Endothelial cell of hepatic sinusoid (primary cell): ENCODE results near the gene PGA5.

Source experiments
- in situ Hi-C: cut with HindIII; loops from 2 replicates; pipeline ENCODE4 v1.10.0; 2017; ENCODE audit warnings: low sequenced_read_pairs

Gene PGA5

DNA sequence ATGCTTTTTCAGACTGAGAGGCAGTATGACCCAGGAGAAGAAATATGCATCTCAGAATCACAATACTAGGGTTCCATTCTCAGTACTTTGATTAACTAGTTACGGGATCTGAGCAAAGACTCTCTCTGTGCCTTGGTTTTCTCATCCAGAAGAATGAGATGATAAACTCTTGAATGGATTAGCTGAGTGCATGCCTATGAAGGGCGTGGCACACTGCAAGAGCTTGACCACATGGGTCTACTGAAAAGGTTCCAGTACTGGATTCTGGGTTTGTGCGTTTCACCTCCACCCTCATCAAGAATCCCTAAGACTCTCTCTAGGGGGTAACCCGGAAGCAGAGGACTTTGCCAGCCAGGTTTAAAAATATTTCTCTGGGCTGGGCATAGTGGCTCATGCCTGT lies 25.6 kb downstream of the PGA5 start:
- in situ Hi-C loops: no loop called here

GRCh38 chr11:61267437-61267841 lies 26.5 kb downstream of the PGA5 start:
- in situ Hi-C loops: no loop called here

GRCh38 chr11:61268588-61269250 lies 27.7 kb downstream of the PGA5 start:
- in situ Hi-C loops: no loop called here

DNA sequence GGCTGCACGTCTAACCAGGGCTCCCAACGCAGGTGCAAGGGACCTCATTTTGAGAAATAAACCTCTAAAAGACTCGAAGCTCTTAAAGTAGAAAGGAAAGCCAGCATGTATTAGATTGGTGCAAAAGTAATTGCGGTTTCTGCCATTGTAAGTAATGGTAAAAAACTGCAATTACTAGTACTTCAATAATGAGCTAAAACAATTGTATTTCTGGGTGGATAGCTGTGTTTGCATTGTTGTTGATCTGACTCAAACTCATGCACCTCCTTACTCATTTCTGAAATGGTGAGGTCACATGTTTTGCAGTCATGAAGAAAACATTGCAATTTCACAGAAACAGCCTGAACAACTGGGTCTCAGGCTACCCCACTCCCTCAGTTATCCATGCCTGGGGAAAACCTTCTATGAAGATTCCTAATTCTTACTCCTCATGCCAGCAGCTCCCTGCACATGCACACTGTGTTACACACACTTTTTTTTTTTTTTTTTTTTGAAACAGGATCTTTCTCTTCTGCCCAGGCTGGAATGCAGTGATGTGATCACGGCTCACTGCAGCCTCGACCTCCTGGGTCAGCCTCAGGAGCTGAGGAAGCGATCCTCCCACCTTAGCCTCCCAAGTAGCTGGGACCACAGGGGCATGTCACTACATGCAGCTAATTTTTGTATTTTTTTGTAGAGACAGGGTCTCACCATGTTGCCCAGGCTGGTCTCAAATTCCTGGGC lies 29.5 kb downstream of the PGA5 start:
- in situ Hi-C loops: no loop called here

GRCh38 chr11:61272731-61273130 lies 31.8 kb downstream of the PGA5 start:
- in situ Hi-C loops: no loop called here

DNA sequence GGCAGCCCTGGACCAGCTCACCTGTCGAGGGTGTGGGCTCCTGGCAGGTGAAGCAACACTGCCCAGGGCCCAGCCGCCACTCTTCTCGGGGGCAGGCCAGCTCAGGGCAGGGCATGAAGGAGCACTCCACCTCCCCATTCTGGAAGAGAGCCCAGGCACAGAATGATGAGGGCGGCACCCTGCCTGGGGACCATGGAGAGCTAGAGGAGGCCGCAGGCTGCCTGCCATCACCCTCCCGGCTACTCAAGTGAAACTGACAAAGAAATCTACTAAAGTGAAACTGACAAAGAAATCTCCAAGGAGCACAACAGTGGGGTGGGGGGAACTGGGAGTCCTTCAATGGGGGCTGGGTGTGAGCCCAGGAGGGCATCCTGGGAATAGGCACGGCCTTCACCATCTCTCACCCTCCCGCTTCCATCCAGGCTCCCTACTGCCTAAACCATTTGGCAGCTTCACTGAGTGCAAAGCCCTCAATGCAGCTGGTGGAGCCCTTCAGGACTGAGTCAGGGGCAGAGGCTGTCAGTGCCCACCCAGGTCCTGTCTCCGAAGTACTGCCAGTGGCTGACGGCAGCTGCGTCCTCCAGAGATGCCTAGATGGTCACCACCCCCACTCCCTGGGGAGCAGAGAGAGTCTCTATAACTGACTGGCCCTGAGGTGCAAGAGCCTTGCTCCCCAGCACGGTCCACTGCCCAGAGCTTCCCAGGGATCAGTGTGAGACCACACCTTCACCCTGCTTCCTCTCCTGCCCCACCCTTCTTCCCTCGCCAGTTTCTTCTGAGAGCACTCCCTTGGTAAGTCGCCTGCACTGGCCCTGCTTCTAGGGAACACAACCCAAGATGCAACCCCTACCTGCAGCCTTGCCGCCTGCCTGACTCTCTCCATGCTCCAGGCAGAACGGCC lies 32.5 kb downstream of the PGA5 start:
- in situ Hi-C loops: no loop called here

GRCh38 chr11:61274084-61274483 lies 33.1 kb downstream of the PGA5 start:
- in situ Hi-C loops: no loop called here

DNA sequence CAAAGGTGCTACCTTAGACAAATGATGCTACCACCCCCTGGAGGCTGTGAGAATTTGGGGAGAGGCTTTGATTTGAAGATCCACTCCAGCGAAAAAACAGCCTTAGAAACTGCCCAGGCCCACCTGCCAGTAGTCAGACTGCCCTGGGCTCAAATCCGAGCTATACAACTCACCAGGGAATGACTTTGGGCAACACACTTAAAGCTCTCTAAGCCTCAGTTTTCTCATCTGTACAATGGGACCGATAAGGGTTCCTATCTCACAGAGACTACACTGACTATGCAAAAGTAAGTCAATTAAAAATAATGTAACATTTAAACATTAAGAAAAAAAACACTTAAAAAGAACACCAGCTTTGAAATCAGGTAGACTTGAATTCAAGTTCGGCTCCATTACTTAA lies 34.2 kb downstream of the PGA5 start:
- in situ Hi-C loops: no loop called here

- in situ Hi-C loops: no loop called here
Measured at GRCh38 chr11:61277186-61278000, 36.4 kb downstream of the PGA5 start.

DNA sequence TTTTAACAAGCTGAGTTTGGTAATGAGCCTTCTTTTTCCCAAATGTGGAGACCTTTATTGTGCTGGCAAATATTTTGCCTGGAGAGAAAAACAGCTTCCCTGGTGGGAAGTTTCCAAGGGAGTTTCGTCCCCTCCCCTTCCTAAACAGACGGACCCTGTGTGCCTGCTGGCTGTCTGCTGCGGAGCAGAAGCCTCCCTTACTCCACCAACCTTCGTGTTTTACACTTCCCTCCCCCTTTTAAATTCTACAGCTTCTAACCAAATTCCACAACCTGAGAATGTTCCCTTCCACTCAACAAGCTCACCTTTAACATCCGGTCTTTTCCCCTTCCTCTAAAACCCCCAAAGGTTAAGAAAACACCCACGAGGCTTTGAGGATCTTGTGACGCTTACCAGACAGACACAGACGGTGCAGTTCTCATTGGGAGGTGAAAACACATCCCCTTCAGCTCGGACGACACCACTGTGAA lies 37.1 kb downstream of the PGA5 start:
- in situ Hi-C loops: no loop called here

DNA sequence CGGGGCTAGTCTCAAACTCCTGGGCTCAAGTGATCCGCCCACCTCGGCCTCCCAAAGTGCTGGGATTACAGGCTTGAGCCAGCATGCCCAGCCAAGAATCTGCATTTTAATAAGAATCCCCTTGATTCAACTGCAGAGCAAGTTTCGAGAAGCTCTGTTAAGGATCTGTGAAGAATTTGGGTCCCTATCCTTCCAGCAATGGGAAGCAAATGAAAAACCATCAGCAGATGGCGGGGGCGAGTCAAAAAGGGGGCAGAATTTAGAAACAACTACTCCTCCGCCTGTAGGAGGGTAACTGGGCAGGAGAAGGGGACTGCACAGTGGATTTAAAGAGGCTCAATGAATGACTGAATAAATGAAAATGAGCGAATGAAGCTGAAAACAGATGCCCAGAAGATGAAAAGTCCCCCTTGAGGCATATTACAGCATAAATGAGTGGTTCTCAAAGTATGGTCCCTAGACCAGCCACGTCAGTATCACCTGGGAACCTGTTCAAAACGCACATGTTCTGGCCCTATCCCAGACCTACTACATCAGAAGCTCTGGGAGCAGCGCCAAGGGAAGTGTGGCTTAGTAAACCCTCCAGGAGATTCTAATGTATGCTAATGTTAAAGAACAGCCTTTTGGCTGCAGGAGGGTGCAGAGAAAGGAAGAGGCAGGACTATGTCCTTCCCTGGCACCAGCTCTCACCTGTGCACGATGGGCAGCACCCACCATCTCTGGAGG lies 39.1 kb downstream of the PGA5 start:
- in situ Hi-C loops: no loop called here

GRCh38 chr11:61280883-61281580 lies 40.1 kb downstream of the PGA5 start:
- in situ Hi-C loops: no loop called here

- in situ Hi-C loops: no loop called here
Measured at GRCh38 chr11:61281581-61282250, 40.7 kb downstream of the PGA5 start.

DNA sequence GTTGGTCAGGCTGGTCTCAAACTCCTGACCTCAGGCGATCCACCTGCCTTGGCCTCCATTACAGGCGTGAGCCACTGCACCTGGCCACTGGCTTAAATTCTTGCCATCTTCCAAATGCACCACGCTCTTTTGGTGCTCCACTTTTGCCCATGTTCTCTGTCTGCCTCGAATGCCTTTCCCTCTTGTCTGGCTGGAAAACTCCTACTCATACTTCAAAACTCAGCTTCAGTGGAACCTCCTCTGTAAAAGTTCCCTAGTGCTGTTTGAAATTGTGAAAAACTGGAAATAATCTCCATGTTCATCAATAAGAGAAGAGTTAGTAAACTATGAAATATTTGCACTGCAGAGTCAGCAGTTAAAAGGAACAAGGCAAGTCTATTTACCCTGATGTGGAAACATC lies 42.6 kb downstream of the PGA5 start:
- in situ Hi-C loops: no loop called here

DNA sequence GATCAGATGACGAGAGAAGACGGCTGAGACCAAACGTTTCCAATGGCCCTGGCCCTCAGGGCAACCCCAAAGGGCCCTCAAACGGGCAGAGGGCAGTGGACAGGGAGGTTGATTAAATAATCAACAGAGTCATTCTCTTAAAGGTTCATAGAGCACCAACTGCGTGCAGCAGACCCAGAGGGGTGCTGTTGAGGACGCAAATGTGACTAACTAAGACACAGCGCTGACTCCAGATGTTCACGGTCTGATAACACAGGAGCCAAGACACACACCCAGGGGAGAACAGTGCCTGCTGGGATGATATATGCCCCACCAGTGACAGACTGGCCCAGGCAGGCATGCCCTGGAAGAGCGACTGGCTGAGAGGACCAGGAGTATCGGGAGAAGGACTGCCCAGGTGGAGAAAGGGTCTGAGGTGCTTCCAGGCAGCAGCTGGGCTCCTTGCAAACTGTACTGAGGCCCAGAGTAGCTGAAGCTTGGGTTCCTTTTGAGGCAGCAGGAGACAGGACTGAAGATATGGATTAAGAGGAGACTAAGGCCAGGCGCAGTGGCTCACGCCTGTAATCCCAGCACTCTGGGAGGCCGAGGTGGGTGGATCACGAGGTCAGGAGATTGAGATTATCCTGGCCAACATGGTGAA lies 46.5 kb downstream of the PGA5 start:
- in situ Hi-C loops: no loop called here

- in situ Hi-C loops: no loop called here
Measured at GRCh38 chr11:61290905-61291690, 50.1 kb downstream of the PGA5 start.

DNA sequence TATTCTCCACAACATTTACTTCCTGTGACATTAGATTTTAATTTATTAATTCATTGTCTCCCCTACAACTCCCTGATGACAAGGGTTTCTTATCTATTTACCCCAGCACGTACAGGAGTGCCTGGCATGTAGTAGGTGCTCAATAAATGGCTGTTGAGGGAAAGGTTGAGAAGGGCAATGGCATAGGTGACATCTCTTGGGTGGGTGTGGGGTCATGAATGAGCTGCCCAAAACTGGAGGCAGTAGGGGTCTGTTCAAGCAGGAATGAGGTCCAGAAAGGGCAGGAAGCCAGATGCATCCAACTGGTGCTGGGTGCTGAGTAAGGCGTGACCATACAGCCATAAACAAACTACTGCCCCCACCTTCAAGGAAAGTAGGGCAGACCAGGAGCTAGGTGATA lies 51.4 kb downstream of the PGA5 start:
- in situ Hi-C loops: no loop called here
